ENCODE results near the gene APOBEC3G.

APOBEC3G gene

DNA sequence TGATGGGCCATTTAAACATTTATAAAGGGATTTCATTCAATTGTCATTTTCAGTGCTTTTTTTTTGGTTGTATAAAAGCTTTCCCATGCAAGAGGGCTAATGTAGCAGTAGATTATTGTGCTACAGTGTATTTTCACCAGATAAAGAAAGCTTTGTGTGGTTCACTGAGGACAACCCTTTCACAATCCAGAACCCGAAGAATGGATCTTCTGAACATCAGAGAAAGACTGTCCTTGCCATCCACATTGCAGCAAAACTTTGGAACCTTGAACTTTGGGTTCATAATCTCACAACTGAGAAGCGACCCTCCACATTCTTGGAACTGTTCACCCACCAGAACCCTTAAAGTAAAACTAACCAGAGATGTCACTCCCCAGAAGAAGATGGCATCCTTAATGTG, 29.3 kb downstream of the APOBEC3G start:
- TF ChIP-seq, protein P1, sequence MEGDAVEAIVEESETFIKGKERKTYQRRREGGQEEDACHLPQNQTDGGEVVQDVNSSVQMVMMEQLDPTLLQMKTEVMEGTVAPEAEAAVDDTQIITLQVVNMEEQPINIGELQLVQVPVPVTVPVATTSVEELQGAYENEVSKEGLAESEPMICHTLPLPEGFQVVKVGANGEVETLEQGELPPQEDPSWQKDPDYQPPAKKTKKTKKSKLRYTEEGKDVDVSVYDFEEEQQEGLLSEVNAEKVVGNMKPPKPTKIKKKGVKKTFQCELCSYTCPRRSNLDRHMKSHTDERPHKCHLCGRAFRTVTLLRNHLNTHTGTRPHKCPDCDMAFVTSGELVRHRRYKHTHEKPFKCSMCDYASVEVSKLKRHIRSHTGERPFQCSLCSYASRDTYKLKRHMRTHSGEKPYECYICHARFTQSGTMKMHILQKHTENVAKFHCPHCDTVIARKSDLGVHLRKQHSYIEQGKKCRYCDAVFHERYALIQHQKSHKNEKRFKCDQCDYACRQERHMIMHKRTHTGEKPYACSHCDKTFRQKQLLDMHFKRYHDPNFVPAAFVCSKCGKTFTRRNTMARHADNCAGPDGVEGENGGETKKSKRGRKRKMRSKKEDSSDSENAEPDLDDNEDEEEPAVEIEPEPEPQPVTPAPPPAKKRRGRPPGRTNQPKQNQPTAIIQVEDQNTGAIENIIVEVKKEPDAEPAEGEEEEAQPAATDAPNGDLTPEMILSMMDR (IDR thresholded peaks at IDR 0.05; ENCODE audit: low read length): no peak
- no peak for TF ChIP-seq EZH2 (IDR thresholded peaks at IDR 0.05; ENCODE audit: borderline replicate concordance, low read length)
- no peaks in the 10 kb centered on the region for H3K79me2 ChIP-seq (ENCODE audit: insufficient read depth, low read length)
- H3K27ac ChIP-seq (ENCODE audit: low read depth, low read length, poor library complexity, severe bottlenecking): no peak overlapping the region
- peaks cover 6% of the 10 kb centered on the region; the same call in 1 of the 2 replicates for H3K27me3 ChIP-seq (ENCODE audit: insufficient read depth, low read length)
- no peak overlapping the region for H3K9ac ChIP-seq (ENCODE audit: low read length)
- no peak overlapping the region for H2AFZ ChIP-seq (ENCODE audit: low read length)
- H3F3A ChIP-seq (ENCODE audit: insufficient read depth, low read length): no peaks in the 10 kb centered on the region
- H4K20me1 ChIP-seq (ENCODE audit: insufficient read depth, low read length): no peaks in the 10 kb centered on the region
- H3K4me1 ChIP-seq (ENCODE audit: insufficient read depth, low read length, severe bottlenecking): no peaks in the 10 kb centered on the region
- H3K9me2 ChIP-seq (ENCODE audit: low read depth, low read length): no peaks in the 10 kb centered on the region
- H3K4me3 ChIP-seq (ENCODE audit: low read depth, low read length, poor library complexity, severe bottlenecking): no peak overlapping the region
- no peaks in the 10 kb centered on the region for H3K36me3 ChIP-seq (ENCODE audit: insufficient read depth, low read length)
- H3K4me2 ChIP-seq (ENCODE audit: low read length): no peak overlapping the region
- H3K9me3 ChIP-seq (ENCODE audit: low read length): no peaks in the 10 kb centered on the region

DNA sequence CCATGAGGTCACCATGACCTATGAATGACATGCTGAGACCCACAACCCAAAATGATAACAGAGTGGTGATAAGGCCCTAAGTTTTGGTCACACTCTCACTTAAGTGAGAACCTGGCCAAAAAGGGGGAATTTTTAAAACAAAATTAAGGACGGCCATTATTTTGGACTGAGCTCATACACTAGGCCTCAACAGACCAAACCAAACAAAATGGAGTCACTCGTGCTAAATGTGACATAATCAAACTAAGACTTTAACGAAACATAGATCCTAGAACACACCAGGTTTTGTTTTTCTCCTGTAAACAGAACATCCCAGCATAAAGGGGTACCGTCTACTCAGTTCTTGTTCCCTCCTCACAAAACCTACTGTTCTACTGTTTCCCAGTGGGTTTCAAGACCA, 31.4 kb downstream of the APOBEC3G start:
- no peaks in the 10 kb centered on the region for H4K20me1 ChIP-seq (ENCODE audit: insufficient read depth, low read length)
- peaks cover 9% of the 10 kb centered on the region for H3K27me3 ChIP-seq (ENCODE audit: insufficient read depth, low read length)
- H3K4me3 ChIP-seq (ENCODE audit: low read depth, low read length, poor library complexity, severe bottlenecking): no peak overlapping the region
- no peak for TF ChIP-seq EZH2 (IDR thresholded peaks at IDR 0.05; ENCODE audit: borderline replicate concordance, low read length)
- TF ChIP-seq, protein P1 (IDR thresholded peaks at IDR 0.05; ENCODE audit: low read length): no peak
- H3K36me3 ChIP-seq (ENCODE audit: insufficient read depth, low read length): no peaks in the 10 kb centered on the region
- H2AFZ ChIP-seq (ENCODE audit: low read length): no peak overlapping the region
- no peaks in the 10 kb centered on the region for H3K9me2 ChIP-seq (ENCODE audit: low read depth, low read length)
- no peaks in the 10 kb centered on the region for H3K9me3 ChIP-seq (ENCODE audit: low read length)
- H3K9ac ChIP-seq (ENCODE audit: low read length): no peak overlapping the region
- no peak overlapping the region for H3K4me2 ChIP-seq (ENCODE audit: low read length)
- no peaks in the 10 kb centered on the region for H3K79me2 ChIP-seq (ENCODE audit: insufficient read depth, low read length)
- no peak overlapping the region for H3K27ac ChIP-seq (ENCODE audit: low read depth, low read length, poor library complexity, severe bottlenecking)
- no peaks in the 10 kb centered on the region for H3K4me1 ChIP-seq (ENCODE audit: insufficient read depth, low read length, severe bottlenecking)
- H3F3A ChIP-seq (ENCODE audit: insufficient read depth, low read length): no peaks in the 10 kb centered on the region

DNA sequence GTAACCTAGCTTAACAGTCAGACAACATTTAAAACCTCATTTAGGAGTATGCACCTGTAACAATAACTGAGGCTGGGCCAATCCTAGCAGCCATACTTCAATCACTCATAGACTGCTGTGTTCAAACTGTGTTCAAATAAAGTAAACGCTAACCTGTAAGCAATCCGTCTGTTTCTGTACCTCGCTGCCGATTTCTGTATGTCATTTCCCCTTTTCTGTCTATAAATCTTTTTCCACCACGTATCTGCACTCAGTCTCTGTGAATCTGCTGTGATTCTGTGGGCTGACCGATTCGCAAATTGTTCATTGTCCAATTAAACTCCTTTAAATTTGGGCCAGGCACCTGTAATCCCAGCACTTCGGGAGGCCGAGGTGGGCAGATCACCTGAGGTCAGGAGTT, 32.3 kb downstream of the APOBEC3G start:
- Histone ChIP-seq H3K4me3 (ENCODE audit: low read depth, low read length, poor library complexity, severe bottlenecking) (no peak overlapping the region), H3K9ac (ENCODE audit: low read length) (no peak overlapping the region), H3F3A (ENCODE audit: insufficient read depth, low read length) (no peaks in the 10 kb centered on the region), H3K4me2 (ENCODE audit: low read length) (no peak overlapping the region), H3K27me3 (ENCODE audit: insufficient read depth, low read length) (peaks cover 11% of the 10 kb centered on the region), H3K4me1 (ENCODE audit: insufficient read depth, low read length, severe bottlenecking) (no peaks in the 10 kb centered on the region), H3K9me3 (ENCODE audit: low read length) (no peaks in the 10 kb centered on the region), H3K36me3 (ENCODE audit: insufficient read depth, low read length) (no peaks in the 10 kb centered on the region), H3K9me2 (ENCODE audit: low read depth, low read length) (no peaks in the 10 kb centered on the region), H3K27ac (ENCODE audit: low read depth, low read length, poor library complexity, severe bottlenecking) (no peak overlapping the region), H2AFZ (ENCODE audit: low read length) (no peak overlapping the region), H4K20me1 (ENCODE audit: insufficient read depth, low read length) (no peaks in the 10 kb centered on the region), H3K79me2 (ENCODE audit: insufficient read depth, low read length) (no peaks in the 10 kb centered on the region)
- no peak for TF ChIP-seq EZH2 (IDR thresholded peaks at IDR 0.05; ENCODE audit: borderline replicate concordance, low read length)
- TF ChIP-seq, protein P1 (IDR thresholded peaks at IDR 0.05; ENCODE audit: low read length): no peak
